Ectodermal cell (in vitro differentiated cells): ENCODE data around the gene INPP4B.

Source experiments
- H3K27ac ChIP-seq: 2 replicates; pipeline ENCODE4 v1.7.0; 2013; ENCODE audit warnings: mild to moderate bottlenecking, low read depth, low read length; ENCODE audit not compliant: insufficient read depth, poor library complexity, severe bottlenecking
- H3K27me3 ChIP-seq: 2 replicates; pipeline ENCODE4 v1.7.0; 2013; ENCODE audit warnings: mild to moderate bottlenecking, low read length; ENCODE audit not compliant: insufficient read depth, control insufficient read depth, poor library complexity, severe bottlenecking
- H3K36me3 ChIP-seq: one replicate; pipeline ENCODE4 v1.7.0; 2013; ENCODE audit warnings: low read length; ENCODE audit not compliant: control insufficient read depth, insufficient read depth
- H3K4me1 ChIP-seq: one replicate; pipeline ENCODE4 v1.7.0; 2013; ENCODE audit warnings: low read length; ENCODE audit not compliant: control insufficient read depth, insufficient read depth
- H3K4me3 ChIP-seq: 2 replicates; pipeline ENCODE4 v1.7.0; 2013; ENCODE audit warnings: low read depth, low read length, control low read depth; ENCODE audit not compliant: insufficient read depth
- H3K9me3 ChIP-seq: 2 replicates; pipeline ENCODE4 v1.7.0; 2013; ENCODE audit warnings: mild to moderate bottlenecking, low read length, moderate library complexity; ENCODE audit not compliant: control insufficient read depth
- WGBS, 2 experiments: methylation state at CpG; one replicate each; pipeline ENCODE4 v1.1.7; 2013; ENCODE audit warnings: missing lambda C conversion rate in 2 of 2; 5-methylcytosine and 5-hydroxymethylcytosine counted together

The INPP4B gene

GRCh38 chr4:142696334-142697122 lies 149.6 kb downstream of the INPP4B start:
- H3K4me3 ChIP-seq, result no peak overlapping the region
- no peaks in the 10 kb centered on the region for H3K36me3 ChIP-seq
- H3K4me1 ChIP-seq, result no peaks in the 10 kb centered on the region
- no peak overlapping the region for H3K27ac ChIP-seq
- no peaks in the 10 kb centered on the region for H3K27me3 ChIP-seq
- H3K9me3 ChIP-seq, result no peaks in the 10 kb centered on the region
- 92 to 96% methylated on average over 3 of the region's 3 CpGs for WGBS, 2 experiments

- Histone ChIP-seq H3K27ac (no peak overlapping the region), H3K27me3 (no peaks in the 10 kb centered on the region), H3K4me3 (no peak overlapping the region), H3K9me3 (no peaks in the 10 kb centered on the region), H3K4me1 (no peaks in the 10 kb centered on the region), H3K36me3 (no peaks in the 10 kb centered on the region)
- 77 to 84% methylated on average over 4 of the region's 4 CpGs for WGBS, 2 experiments
These were observed 155.5 kb downstream of the INPP4B start for GRCh38 chr4:142690406-142691163.

GRCh38 chr4:142687547-142688275 lies 158.4 kb downstream of the INPP4B start:
- 93 to 94% methylated on average over 6 of the region's 6 CpGs for WGBS, 2 experiments
- Histone ChIP-seq H3K27ac (no peak overlapping the region), H3K9me3 (no peaks in the 10 kb centered on the region), H3K4me3 (no peak overlapping the region), H3K4me1 (no peaks in the 10 kb centered on the region), H3K27me3 (no peaks in the 10 kb centered on the region), H3K36me3 (no peaks in the 10 kb centered on the region)

- Histone ChIP-seq H3K36me3 (no peaks in the 10 kb centered on the region), H3K27ac (no peak overlapping the region)
- WGBS, 2 experiments, result 85 to 94% methylated on average over 1 of the region's 1 CpG
These were observed 160.0 kb downstream of the INPP4B start for GRCh38 chr4:142686081-142686480.

GRCh38 chr4:142683997-142684396 lies 162.1 kb downstream of the INPP4B start:
- 92 to 96% methylated on average over 3 of the region's 3 CpGs for WGBS, 2 experiments

More at GRCh38 chr4:142686081-142686480, 160.0 kb downstream of the INPP4B start:
- no peak overlapping the region for H3K4me3 ChIP-seq
- no peaks in the 10 kb centered on the region for H3K4me1 ChIP-seq
- H3K9me3 ChIP-seq, result no peaks in the 10 kb centered on the region
- no peaks in the 10 kb centered on the region for H3K27me3 ChIP-seq

GRCh38 chr4:142683503-142683902 lies 162.6 kb downstream of the INPP4B start:
- H3K27me3 ChIP-seq, result no peaks in the 10 kb centered on the region
- WGBS, 2 experiments, result 93% methylated on average over 2 of the region's 2 CpGs
- no peaks in the 10 kb centered on the region for H3K9me3 ChIP-seq
- H3K36me3 ChIP-seq, result no peaks in the 10 kb centered on the region
- H3K4me1 ChIP-seq, result no peaks in the 10 kb centered on the region
- no peak overlapping the region for H3K27ac ChIP-seq
- H3K4me3 ChIP-seq, result no peak overlapping the region

More at GRCh38 chr4:142683997-142684396, 162.1 kb downstream of the INPP4B start:
- no peak overlapping the region for H3K27ac ChIP-seq
- no peaks in the 10 kb centered on the region for H3K27me3 ChIP-seq
- no peaks in the 10 kb centered on the region for H3K36me3 ChIP-seq
- no peaks in the 10 kb centered on the region for H3K4me1 ChIP-seq
- H3K9me3 ChIP-seq, result no peaks in the 10 kb centered on the region
- H3K4me3 ChIP-seq, result no peak overlapping the region

- Histone ChIP-seq H3K4me3 (no peak overlapping the region), H3K27ac (no peak overlapping the region), H3K4me1 (no peaks in the 10 kb centered on the region), H3K9me3 (peaks cover 2% of the 10 kb centered on the region), H3K36me3 (no peaks in the 10 kb centered on the region), H3K27me3 (no peaks in the 10 kb centered on the region)
- WGBS, 2 experiments, result 83 to 89% methylated on average over 1 of the region's 2 CpGs
These were observed 174.6 kb downstream of the INPP4B start for GRCh38 chr4:142671516-142671915.

- Histone ChIP-seq H3K4me3 (no peak overlapping the region), H3K4me1 (no peaks in the 10 kb centered on the region), H3K27me3 (no peaks in the 10 kb centered on the region), H3K36me3 (no peaks in the 10 kb centered on the region), H3K27ac (no peak overlapping the region), H3K9me3 (no peaks in the 10 kb centered on the region)
- 86 to 92% methylated on average over 1 of the region's 1 CpG for WGBS, 2 experiments
These were observed 182.3 kb downstream of the INPP4B start for GRCh38 chr4:142663828-142664227.

- Histone ChIP-seq H3K27me3 (no peaks in the 10 kb centered on the region), H3K36me3 (no peaks in the 10 kb centered on the region), H3K4me3 (no peak overlapping the region), H3K4me1 (no peaks in the 10 kb centered on the region), H3K9me3 (peaks cover 6% of the 10 kb centered on the region), H3K27ac (no peak overlapping the region)
- 92 to 95% methylated on average over 8 of the region's 8 CpGs for WGBS, 2 experiments
These were observed 185.4 kb downstream of the INPP4B start for GRCh38 chr4:142660728-142661127.

GRCh38 chr4:142656178-142656577 lies 189.9 kb downstream of the INPP4B start:
- H3K27ac ChIP-seq, result no peak overlapping the region
- H3K27me3 ChIP-seq, result no peaks in the 10 kb centered on the region
- H3K9me3 ChIP-seq, result peaks cover 14% of the 10 kb centered on the region
- no peak overlapping the region for H3K4me3 ChIP-seq
- H3K4me1 ChIP-seq, result no peaks in the 10 kb centered on the region
- WGBS, 2 experiments, result 90 to 91% methylated on average over 5 of the region's 5 CpGs
- H3K36me3 ChIP-seq, result no peaks in the 10 kb centered on the region
